Bronchial epithelial cell (primary cell): ENCODE measurements around the gene NXT1. TPM values are rescaled to one million over a fixed set of nuclear protein-coding genes. Genes with fewer than 3 reads are reported as not detected.

ENCODE experiments used
- DNase-seq: peaks from one replicate; pipeline ENCODE4 v3.0.0-alpha.2; 2010; ENCODE audit warnings: low read depth
- FAIRE-seq: peaks from 2 replicates; lab custom pipeline; 2011; peaks lifted over from hg19 to GRCh38; lab: Jason Lieb, UNC
- H3K27me3 ChIP-seq: 2 replicates; pipeline ENCODE4 v1.5.1; 2011; ENCODE audit warnings: low read length; ENCODE audit not compliant: control insufficient read depth, insufficient read depth
- H3K36me3 ChIP-seq: 2 replicates; pipeline ENCODE4 v1.5.1; 2011; ENCODE audit warnings: low read length; ENCODE audit not compliant: control insufficient read depth, insufficient read depth
- H3K4me3 ChIP-seq: 2 replicates; pipeline ENCODE4 v1.5.1; 2011; ENCODE audit warnings: mild to moderate bottlenecking, low read depth, low read length, control low read depth
- total RNA-seq: library from RNA; depleted of rRNA; stranded (reverse); fragments of >200 nt; gene quantifications from 2 replicates; pipeline ENCODE4 v1.2.1, GENCODE V29; 2014
- TF ChIP-seq, protein P1 (sequence below): IDR thresholded peaks from 2 replicates; pipeline ENCODE4 v1.5.1; 2011; ENCODE audit warnings: mild to moderate bottlenecking, moderate library complexity, low read length, control low read depth, inconsistent platforms; ENCODE audit not compliant: insufficient read depth, severe bottlenecking

Gene NXT1
- total RNA-seq, 1 donor from 2014 or later: 61.9 TPM

DNA sequence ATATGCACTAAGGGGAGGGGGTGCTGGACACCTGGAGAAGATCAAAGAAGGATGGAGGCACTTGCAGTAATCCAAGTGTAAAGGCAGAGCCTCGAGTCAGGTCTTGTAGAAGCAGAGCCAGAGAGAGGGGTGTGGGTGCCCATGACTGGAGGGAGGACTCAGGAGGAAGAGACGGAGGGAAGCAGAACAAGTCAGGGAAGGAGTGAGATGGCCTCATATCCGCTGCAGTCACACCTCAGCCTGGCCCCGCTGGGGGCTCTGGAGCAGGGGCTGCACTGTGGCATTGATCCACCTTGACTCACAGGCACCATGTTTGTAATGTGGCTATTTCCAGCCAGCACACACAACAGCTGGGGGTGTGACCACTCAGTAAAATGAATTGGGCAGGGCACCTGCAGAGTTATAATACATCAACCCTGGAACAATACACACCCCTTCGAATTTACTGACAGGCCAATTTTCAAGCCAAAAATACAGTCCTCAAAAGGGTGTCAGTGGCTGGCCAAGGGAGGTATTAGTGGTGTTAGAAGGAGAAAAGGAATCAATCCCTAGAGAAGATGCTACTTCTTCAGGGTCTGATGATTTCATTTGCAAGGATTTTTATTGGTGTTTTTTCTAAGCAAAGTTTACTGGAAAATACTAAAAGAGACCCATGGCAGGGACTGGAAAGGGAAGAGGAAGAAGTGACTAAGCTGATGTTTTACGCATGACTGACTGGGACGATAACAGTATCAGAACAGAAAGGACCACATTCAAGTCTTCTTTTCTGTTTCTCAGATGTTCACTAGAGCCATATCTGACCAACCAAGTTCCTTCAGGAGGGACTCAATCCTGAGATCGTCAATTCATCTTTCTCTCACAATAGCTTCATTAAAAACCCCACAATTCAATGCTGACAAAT is 18.9 kb upstream of the NXT1 start:
- no peak overlapping the region for H3K4me3 ChIP-seq
- no peaks in the 10 kb centered on the region for H3K27me3 ChIP-seq
- H3K36me3 ChIP-seq: no peaks in the 10 kb centered on the region
- TF ChIP-seq, protein P1, sequence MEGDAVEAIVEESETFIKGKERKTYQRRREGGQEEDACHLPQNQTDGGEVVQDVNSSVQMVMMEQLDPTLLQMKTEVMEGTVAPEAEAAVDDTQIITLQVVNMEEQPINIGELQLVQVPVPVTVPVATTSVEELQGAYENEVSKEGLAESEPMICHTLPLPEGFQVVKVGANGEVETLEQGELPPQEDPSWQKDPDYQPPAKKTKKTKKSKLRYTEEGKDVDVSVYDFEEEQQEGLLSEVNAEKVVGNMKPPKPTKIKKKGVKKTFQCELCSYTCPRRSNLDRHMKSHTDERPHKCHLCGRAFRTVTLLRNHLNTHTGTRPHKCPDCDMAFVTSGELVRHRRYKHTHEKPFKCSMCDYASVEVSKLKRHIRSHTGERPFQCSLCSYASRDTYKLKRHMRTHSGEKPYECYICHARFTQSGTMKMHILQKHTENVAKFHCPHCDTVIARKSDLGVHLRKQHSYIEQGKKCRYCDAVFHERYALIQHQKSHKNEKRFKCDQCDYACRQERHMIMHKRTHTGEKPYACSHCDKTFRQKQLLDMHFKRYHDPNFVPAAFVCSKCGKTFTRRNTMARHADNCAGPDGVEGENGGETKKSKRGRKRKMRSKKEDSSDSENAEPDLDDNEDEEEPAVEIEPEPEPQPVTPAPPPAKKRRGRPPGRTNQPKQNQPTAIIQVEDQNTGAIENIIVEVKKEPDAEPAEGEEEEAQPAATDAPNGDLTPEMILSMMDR: no peak
- FAIRE-seq (no peak), DNase-seq (peak; percentile 2)

DNA sequence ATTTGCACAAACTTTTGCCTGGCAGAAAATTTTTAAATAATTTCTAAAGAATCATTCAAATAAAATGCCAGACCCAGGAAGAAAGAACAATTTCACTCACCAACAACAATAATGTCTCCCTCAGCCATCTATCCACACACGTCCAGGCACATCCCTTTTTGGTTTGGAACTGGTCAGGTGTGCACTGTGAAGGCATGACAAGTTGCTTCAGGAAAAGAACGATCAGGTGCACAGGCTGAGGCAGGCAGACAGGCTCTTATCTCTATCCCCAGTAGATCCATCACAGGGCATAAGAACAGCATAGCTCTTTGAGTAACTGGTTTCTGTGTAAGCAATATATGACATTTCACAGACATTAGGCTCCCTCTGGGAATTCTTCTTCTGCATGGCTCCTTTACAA is 18.1 kb upstream of the NXT1 start:
- TF ChIP-seq, protein P1: no peak
- no peaks in the 10 kb centered on the region for H3K27me3 ChIP-seq
- no peak overlapping the region for H3K4me3 ChIP-seq
- DNase-seq: peak; percentile 47
- H3K36me3 ChIP-seq: no peaks in the 10 kb centered on the region
- no peak for FAIRE-seq

DNA sequence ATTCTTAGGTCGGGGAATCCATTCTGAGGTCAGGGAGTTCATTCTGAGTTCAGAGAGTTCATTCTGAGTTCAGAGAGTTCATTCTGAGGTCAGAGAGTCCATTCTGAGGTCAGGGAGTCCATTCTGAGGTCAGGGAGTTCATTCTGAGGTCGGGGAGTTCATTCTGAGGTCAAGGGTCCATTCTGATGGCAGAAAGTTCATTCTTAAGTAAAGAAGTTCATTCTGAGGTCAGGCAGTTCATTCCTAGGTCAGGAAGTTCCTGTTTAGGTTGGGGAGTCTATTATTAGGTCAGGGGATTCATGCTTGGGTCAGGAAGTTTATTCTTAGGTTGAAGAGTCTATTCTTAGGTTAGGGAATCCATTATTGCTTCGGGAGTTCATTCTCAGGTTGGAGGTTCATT is 16.5 kb upstream of the NXT1 start:
- TF ChIP-seq, protein P1: no peak
- H3K27me3 ChIP-seq: no peaks in the 10 kb centered on the region
- no peaks in the 10 kb centered on the region for H3K36me3 ChIP-seq
- DNase-seq: no peak
- no peak for FAIRE-seq
- no peak overlapping the region for H3K4me3 ChIP-seq

DNA sequence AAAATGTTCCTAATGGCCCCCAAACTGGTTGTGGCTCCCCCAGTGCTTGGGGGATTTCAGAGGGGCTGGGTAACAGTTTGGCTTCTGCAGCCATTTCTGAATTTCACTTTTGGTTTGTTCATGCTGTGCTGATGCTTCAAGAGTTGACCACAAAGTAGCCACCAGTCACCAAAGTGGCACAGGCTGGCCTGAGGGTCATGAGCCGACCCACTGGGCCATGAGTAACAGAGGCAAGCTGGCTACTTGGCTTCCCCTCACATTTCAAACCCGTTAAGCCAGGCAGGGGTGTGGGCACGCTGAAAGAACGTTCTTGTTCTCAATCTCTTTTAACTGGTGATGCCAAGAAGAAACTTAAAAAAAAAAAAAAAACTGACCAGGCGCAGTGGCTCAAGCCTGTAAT is 15.1 kb upstream of the NXT1 start:
- Histone ChIP-seq H3K27me3 (no peaks in the 10 kb centered on the region), H3K36me3 (no peaks in the 10 kb centered on the region), H3K4me3 (no peak overlapping the region)
- FAIRE-seq (no peak), DNase-seq (no peak)
- TF ChIP-seq, protein P1: no peak

DNA sequence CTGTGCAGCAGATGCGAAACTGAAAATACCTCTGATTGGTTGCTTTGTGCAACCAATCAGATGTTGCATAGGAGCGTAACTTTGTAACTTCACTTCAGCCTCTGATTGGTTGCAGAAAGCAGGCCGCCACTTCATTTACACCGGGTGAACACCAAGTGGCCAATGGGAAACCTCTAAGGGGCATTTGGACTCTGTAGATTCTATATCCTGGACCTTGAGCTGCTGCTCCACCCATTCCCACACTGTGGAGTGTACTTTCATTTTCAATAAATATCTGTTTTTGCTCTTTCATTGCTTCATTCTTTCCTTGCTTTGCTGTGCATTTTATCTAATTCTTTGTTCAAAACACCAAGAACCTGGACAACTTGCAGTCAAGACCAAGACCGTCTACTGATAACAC is 14.1 kb upstream of the NXT1 start:
- no peaks in the 10 kb centered on the region for H3K36me3 ChIP-seq
- TF ChIP-seq, protein P1: no peak
- no peaks in the 10 kb centered on the region for H3K27me3 ChIP-seq
- FAIRE-seq (no peak), DNase-seq (no peak)
- H3K4me3 ChIP-seq: no peak overlapping the region
